IPS-15b (cell line): ENCODE results near the gene B4GALT2.

Source experiments
- H3K27me3 ChIP-seq: one replicate; pipeline ENCODE4 v1.6.1; 2013; ENCODE audit warnings: low read length; ENCODE audit not compliant: control insufficient read depth, insufficient read depth
- H3K36me3 ChIP-seq: one replicate; pipeline ENCODE4 v1.6.1; 2013; ENCODE audit warnings: low read length; ENCODE audit not compliant: control insufficient read depth, insufficient read depth
- H3K4me1 ChIP-seq: one replicate; pipeline ENCODE4 v1.6.1; 2013; ENCODE audit warnings: mild to moderate bottlenecking, low read length; ENCODE audit not compliant: control insufficient read depth, insufficient read depth
- H3K4me3 ChIP-seq: one replicate; pipeline ENCODE4 v1.5.1; 2013; ENCODE audit warnings: low read depth, low read length
- H3K9ac ChIP-seq: one replicate; pipeline ENCODE4 v1.6.1; 2013; ENCODE audit warnings: low read depth, mild to moderate bottlenecking, low read length
- H3K9me3 ChIP-seq: one replicate; pipeline ENCODE4 v1.6.1; 2013; ENCODE audit warnings: mild to moderate bottlenecking, low read length; ENCODE audit not compliant: control insufficient read depth, insufficient read depth

B4GALT2 gene

GRCh38 chr1:43975249-43975961, 3.6 kb upstream of the B4GALT2 start:
- H3K36me3 ChIP-seq: peaks cover 28% of the 10 kb centered on the region
- H3K9ac ChIP-seq: peak overlapping the region; percentile 81
- H3K27me3 ChIP-seq: no peaks in the 10 kb centered on the region
- H3K4me1 ChIP-seq: peaks cover 9% of the 10 kb centered on the region
- H3K4me3 ChIP-seq: peak overlapping the region; percentile 92
- H3K9me3 ChIP-seq: no peaks in the 10 kb centered on the region

GRCh38 chr1:43976045-43976444, 3.0 kb upstream of the B4GALT2 start:
- Histone ChIP-seq H3K36me3 (peaks cover 28% of the 10 kb centered on the region), H3K9ac (no peak overlapping the region), H3K4me3 (peak overlapping the region; percentile 92), H3K9me3 (no peaks in the 10 kb centered on the region), H3K4me1 (peaks cover 11% of the 10 kb centered on the region), H3K27me3 (no peaks in the 10 kb centered on the region)

GRCh38 chr1:43976890-43977289, 2.1 kb upstream of the B4GALT2 start:
- Histone ChIP-seq H3K4me1 (peaks cover 11% of the 10 kb centered on the region), H3K27me3 (no peaks in the 10 kb centered on the region), H3K4me3 (no peak overlapping the region), H3K9me3 (no peaks in the 10 kb centered on the region), H3K9ac (no peak overlapping the region), H3K36me3 (peaks cover 29% of the 10 kb centered on the region)

- no peaks in the 10 kb centered on the region for H3K9me3 ChIP-seq
- H3K36me3 ChIP-seq: peaks cover 24% of the 10 kb centered on the region
- no peaks in the 10 kb centered on the region for H3K27me3 ChIP-seq
- no peak overlapping the region for H3K9ac ChIP-seq
- H3K4me1 ChIP-seq: peaks cover 11% of the 10 kb centered on the region
- no peak overlapping the region for H3K4me3 ChIP-seq
Measured at GRCh38 chr1:43977376-43978263, 1.4 kb upstream of the B4GALT2 start.

- H3K4me3 ChIP-seq: peak overlapping the region; percentile 79
- peaks cover 24% of the 10 kb centered on the region for H3K36me3 ChIP-seq
- H3K9ac ChIP-seq: no peak overlapping the region
- H3K27me3 ChIP-seq: no peaks in the 10 kb centered on the region
- H3K9me3 ChIP-seq: no peaks in the 10 kb centered on the region
- H3K4me1 ChIP-seq: peaks cover 11% of the 10 kb centered on the region
Measured at GRCh38 chr1:43978264-43978550, 803 bp upstream of the B4GALT2 start.

GRCh38 chr1:43979261-43979527, 184 bp downstream of the B4GALT2 start:
- Histone ChIP-seq H3K27me3 (no peaks in the 10 kb centered on the region), H3K9ac (no peak overlapping the region), H3K9me3 (no peaks in the 10 kb centered on the region), H3K36me3 (peaks cover 26% of the 10 kb centered on the region), H3K4me1 (peaks cover 8% of the 10 kb centered on the region), H3K4me3 (peak overlapping the region; percentile 55)

- Histone ChIP-seq H3K9ac (peak overlapping the region; percentile 77), H3K36me3 (peaks cover 28% of the 10 kb centered on the region), H3K27me3 (no peaks in the 10 kb centered on the region), H3K9me3 (no peaks in the 10 kb centered on the region), H3K4me1 (peaks cover 8% of the 10 kb centered on the region), H3K4me3 (peak overlapping the region; percentile 55)
Measured at GRCh38 chr1:43979528-43980254, 681 bp downstream of the B4GALT2 start.

GRCh38 chr1:43980255-43981134, 1.5 kb downstream of the B4GALT2 start:
- Histone ChIP-seq H3K4me3 (peak overlapping the region; percentile 55), H3K36me3 (peaks cover 31% of the 10 kb centered on the region), H3K9me3 (no peaks in the 10 kb centered on the region), H3K4me1 (peaks cover 8% of the 10 kb centered on the region), H3K27me3 (no peaks in the 10 kb centered on the region), H3K9ac (peak overlapping the region; percentile 77)

- H3K4me1 ChIP-seq: peaks cover 8% of the 10 kb centered on the region
- H3K4me3 ChIP-seq: no peak overlapping the region
- H3K27me3 ChIP-seq: no peaks in the 10 kb centered on the region
- peaks cover 32% of the 10 kb centered on the region for H3K36me3 ChIP-seq
- no peaks in the 10 kb centered on the region for H3K9me3 ChIP-seq
- no peak overlapping the region for H3K9ac ChIP-seq
Measured at GRCh38 chr1:43981135-43981491, 2.1 kb downstream of the B4GALT2 start.

- H3K9me3 ChIP-seq: no peaks in the 10 kb centered on the region
- no peak overlapping the region for H3K4me3 ChIP-seq
- H3K9ac ChIP-seq: no peak overlapping the region
- H3K36me3 ChIP-seq: peaks cover 27% of the 10 kb centered on the region
- peaks cover 8% of the 10 kb centered on the region for H3K4me1 ChIP-seq
- H3K27me3 ChIP-seq: no peaks in the 10 kb centered on the region
Measured at GRCh38 chr1:43981636-43982035, 2.6 kb downstream of the B4GALT2 start.

- H3K9ac ChIP-seq: no peak overlapping the region
- peaks cover 8% of the 10 kb centered on the region for H3K4me1 ChIP-seq
- no peak overlapping the region for H3K4me3 ChIP-seq
- H3K27me3 ChIP-seq: no peaks in the 10 kb centered on the region
- H3K36me3 ChIP-seq: peaks cover 22% of the 10 kb centered on the region
- H3K9me3 ChIP-seq: no peaks in the 10 kb centered on the region
Measured at GRCh38 chr1:43982241-43982640, 3.2 kb downstream of the B4GALT2 start.
